Mesendoderm (in vitro differentiated cells): Measurements from ENCODE around the gene CCDC188.

ENCODE experiments used
- DNase-seq: peaks from one replicate; pipeline ENCODE4 v3.0.0; 2013
- H2AK5ac ChIP-seq: 2 replicates; pipeline ENCODE4 v1.6.1; 2013; ENCODE audit warnings: low read length, inconsistent platforms
- H2BK120ac ChIP-seq: 2 replicates; pipeline ENCODE4 v1.6.1; 2013; ENCODE audit warnings: low read depth, mild to moderate bottlenecking, low read length, moderate library complexity, mixed read lengths
- H2BK15ac ChIP-seq: replicated peaks from 2 replicates; pipeline ENCODE4 v1.6.1; 2013; ENCODE audit warnings: low read depth, mild to moderate bottlenecking, moderate library complexity
- H2BK5ac ChIP-seq: 2 replicates; pipeline ENCODE4 v1.6.1; 2013; ENCODE audit warnings: low read length, inconsistent platforms
- H3K18ac ChIP-seq: 2 replicates; pipeline ENCODE4 v1.6.1; 2013; ENCODE audit warnings: mild to moderate bottlenecking, low read length, mixed read lengths
- H3K23ac ChIP-seq: one replicate; pipeline ENCODE4 v1.6.1; 2013; ENCODE audit warnings: low read length
- H3K27ac ChIP-seq: 2 replicates; pipeline ENCODE4 v1.5.1; 2013; ENCODE audit warnings: low read depth, mild to moderate bottlenecking, inconsistent platforms, low read length, moderate library complexity
- H3K27me3 ChIP-seq: 2 replicates; pipeline ENCODE4 v1.6.1; 2013; ENCODE audit warnings: low read length, control low read depth, mild to moderate bottlenecking, inconsistent platforms; ENCODE audit not compliant: insufficient read depth, poor library complexity
- H3K36me3 ChIP-seq: 2 replicates; pipeline ENCODE4 v1.6.1; 2013; ENCODE audit warnings: low read length, inconsistent platforms; ENCODE audit not compliant: control insufficient read depth, insufficient read depth
- H3K4ac ChIP-seq: one replicate; pipeline ENCODE4 v1.6.1; 2013; ENCODE audit warnings: low read depth, mild to moderate bottlenecking, low read length, moderate library complexity
- H3K4me1 ChIP-seq: 2 replicates; pipeline ENCODE4 v1.6.1; 2013; ENCODE audit warnings: low read depth, low read length, inconsistent platforms; ENCODE audit not compliant: control insufficient read depth
- H3K4me2 ChIP-seq: 2 replicates; pipeline ENCODE4 v1.6.1; 2013; ENCODE audit warnings: low read length
- H3K4me3 ChIP-seq: 2 replicates; pipeline ENCODE4 v1.5.1; 2013; ENCODE audit warnings: mild to moderate bottlenecking, low read length
- H3K56ac ChIP-seq: one replicate; pipeline ENCODE4 v1.6.1; 2013; ENCODE audit warnings: low read length
- H3K79me1 ChIP-seq: 2 replicates; pipeline ENCODE4 v1.6.1; 2013; ENCODE audit warnings: low read length, inconsistent platforms
- H3K79me2 ChIP-seq: 2 replicates; pipeline ENCODE4 v1.6.1; 2013; ENCODE audit warnings: mild to moderate bottlenecking, low read length; ENCODE audit not compliant: control insufficient read depth, insufficient read depth
- H3K9ac ChIP-seq: 2 replicates; pipeline ENCODE4 v1.6.1; 2013; ENCODE audit warnings: low read length, inconsistent platforms
- H4K5ac ChIP-seq: one replicate; pipeline ENCODE4 v1.6.1; 2013; ENCODE audit warnings: low read length
- H4K8ac ChIP-seq: one replicate; pipeline ENCODE4 v1.6.1; 2013; ENCODE audit warnings: low read depth, mild to moderate bottlenecking, control low read depth, low read length, moderate library complexity
- WGBS: extraction: QIAGEN DNeasy Blood & Tissue Kit; methylation state at CpG from one replicate; pipeline ENCODE4 v1.1.7; 2013; ENCODE audit warnings: low lambda C conversion rate, missing lambda C conversion rate; ENCODE audit not compliant: insufficient coverage; ENCODE audit errors: extremely low coverage; 5-methylcytosine and 5-hydroxymethylcytosine counted together

CCDC188 gene

DNA sequence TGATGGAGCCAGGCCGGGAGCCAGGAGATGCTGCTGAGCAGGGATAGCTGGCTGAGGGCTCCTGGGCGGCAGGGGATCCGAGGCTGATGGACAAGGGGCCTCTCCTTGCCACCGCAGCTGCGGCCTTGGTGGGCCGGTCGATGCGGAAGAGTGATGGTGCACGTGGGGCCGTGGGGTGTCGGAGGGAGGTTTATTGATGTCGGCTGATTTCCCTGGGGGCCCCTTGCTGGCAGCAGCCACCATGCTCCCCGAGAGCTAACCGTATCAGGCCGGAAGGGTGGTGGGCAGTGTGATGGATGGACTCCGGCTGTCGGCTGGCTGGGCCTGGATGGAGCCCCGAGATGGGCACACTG lies 31.0 kb upstream of the CCDC188 start:
- no peaks in the 10 kb centered on the region for H3K79me2 ChIP-seq
- H4K5ac ChIP-seq = no peak overlapping the region
- H3K4me1 ChIP-seq = no peaks in the 10 kb centered on the region
- H3K56ac ChIP-seq = no peak overlapping the region
- H2BK15ac ChIP-seq = no peak overlapping the region
- H3K79me1 ChIP-seq = no peaks in the 10 kb centered on the region
- H3K18ac ChIP-seq = no peak overlapping the region
- H3K23ac ChIP-seq = no peak overlapping the region
- H2BK120ac ChIP-seq = no peak overlapping the region
- no peak overlapping the region for H3K9ac ChIP-seq
- H3K4me2 ChIP-seq = no peak overlapping the region
- H3K36me3 ChIP-seq = no peaks in the 10 kb centered on the region
- WGBS = no CpG with 5 or more reads among the region's 18 CpGs
- H4K8ac ChIP-seq = no peak overlapping the region
- no peak overlapping the region for H2AK5ac ChIP-seq
- H3K27ac ChIP-seq = no peak overlapping the region
- no peak overlapping the region for H3K4ac ChIP-seq
- H3K27me3 ChIP-seq = no peaks in the 10 kb centered on the region
- H2BK5ac ChIP-seq = no peak overlapping the region
- no peak for DNase-seq
- no peak overlapping the region for H3K4me3 ChIP-seq

- Histone ChIP-seq H2AK5ac (no peak overlapping the region), H3K4me3 (no peak overlapping the region), H3K4ac (no peak overlapping the region), H3K27me3 (no peaks in the 10 kb centered on the region), H3K18ac (no peak overlapping the region), H3K79me2 (no peaks in the 10 kb centered on the region), H4K8ac (no peak overlapping the region), H2BK15ac (no peak overlapping the region), H3K4me2 (no peak overlapping the region), H3K36me3 (no peaks in the 10 kb centered on the region), H3K79me1 (no peaks in the 10 kb centered on the region), H3K27ac (no peak overlapping the region), H3K23ac (no peak overlapping the region), H4K5ac (no peak overlapping the region), H3K4me1 (no peaks in the 10 kb centered on the region), H3K9ac (no peak overlapping the region), H2BK5ac (no peak overlapping the region), H3K56ac (no peak overlapping the region), H2BK120ac (no peak overlapping the region)
- DNase-seq = no peak
- WGBS = no CpG with 5 or more reads among the region's 17 CpGs
Measured at GRCh38 chr22:20181194-20181883, 30.5 kb upstream of the CCDC188 start.

GRCh38 chr22:20180640-20181039 lies 29.8 kb upstream of the CCDC188 start:
- Histone ChIP-seq H3K36me3 (no peaks in the 10 kb centered on the region), H3K23ac (no peak overlapping the region), H2BK15ac (no peak overlapping the region), H3K79me1 (no peaks in the 10 kb centered on the region), H3K4ac (no peak overlapping the region), H2AK5ac (no peak overlapping the region), H3K18ac (no peak overlapping the region), H3K27ac (no peak overlapping the region), H3K4me1 (no peaks in the 10 kb centered on the region), H4K5ac (no peak overlapping the region), H3K4me3 (no peak overlapping the region), H2BK120ac (no peak overlapping the region), H3K79me2 (no peaks in the 10 kb centered on the region), H4K8ac (no peak overlapping the region), H3K9ac (no peak overlapping the region), H2BK5ac (no peak overlapping the region), H3K56ac (no peak overlapping the region), H3K27me3 (no peaks in the 10 kb centered on the region), H3K4me2 (no peak overlapping the region)
- no CpG with 5 or more reads among the region's 8 CpGs for WGBS
- no peak for DNase-seq

DNA sequence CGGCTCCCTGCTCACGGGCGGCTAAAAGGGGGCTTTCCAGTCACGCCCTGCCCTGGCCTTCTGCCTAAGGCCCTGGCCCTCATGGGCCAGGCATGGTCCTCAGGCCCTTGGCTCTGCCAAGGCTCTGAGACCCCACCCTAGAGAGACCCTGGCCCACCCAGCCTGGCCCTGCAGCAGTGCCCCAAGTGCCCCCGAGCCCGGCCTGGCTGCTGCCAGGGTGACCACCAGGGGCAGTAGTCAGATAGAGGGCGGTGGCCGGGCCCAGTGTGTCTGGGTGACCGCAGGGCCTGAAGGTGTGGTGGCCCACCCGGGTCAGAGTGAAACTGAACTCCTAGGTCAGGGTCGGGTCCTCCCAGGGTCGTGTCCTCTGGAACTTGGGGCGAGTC lies 29.4 kb upstream of the CCDC188 start:
- no peak overlapping the region for H3K4ac ChIP-seq
- H3K27ac ChIP-seq = no peak overlapping the region
- H2BK5ac ChIP-seq = no peak overlapping the region
- no peak overlapping the region for H2AK5ac ChIP-seq
- H3K4me2 ChIP-seq = no peak overlapping the region
- DNase-seq = no peak
- H3K79me1 ChIP-seq = no peaks in the 10 kb centered on the region
- no peak overlapping the region for H2BK15ac ChIP-seq
- H3K36me3 ChIP-seq = no peaks in the 10 kb centered on the region
- H3K27me3 ChIP-seq = no peaks in the 10 kb centered on the region
- H4K5ac ChIP-seq = no peak overlapping the region
- no peaks in the 10 kb centered on the region for H3K4me1 ChIP-seq
- no peak overlapping the region for H3K56ac ChIP-seq
- H3K23ac ChIP-seq = no peak overlapping the region
- WGBS = no CpG with 5 or more reads among the region's 13 CpGs
- no peak overlapping the region for H2BK120ac ChIP-seq
- no peak overlapping the region for H3K4me3 ChIP-seq
- H3K18ac ChIP-seq = no peak overlapping the region
- no peaks in the 10 kb centered on the region for H3K79me2 ChIP-seq
- no peak overlapping the region for H3K9ac ChIP-seq
- no peak overlapping the region for H4K8ac ChIP-seq

GRCh38 chr22:20179455-20180244 lies 28.8 kb upstream of the CCDC188 start:
- Histone ChIP-seq H3K27me3 (no peaks in the 10 kb centered on the region), H3K4ac (no peak overlapping the region), H2BK120ac (no peak overlapping the region), H4K5ac (no peak overlapping the region), H3K27ac (no peak overlapping the region), H3K4me1 (no peaks in the 10 kb centered on the region), H3K4me3 (no peak overlapping the region), H3K18ac (no peak overlapping the region), H2BK5ac (no peak overlapping the region), H3K36me3 (no peaks in the 10 kb centered on the region), H3K79me1 (no peaks in the 10 kb centered on the region), H4K8ac (no peak overlapping the region), H3K56ac (no peak overlapping the region), H2AK5ac (no peak overlapping the region), H3K4me2 (no peak overlapping the region), H3K9ac (no peak overlapping the region), H2BK15ac (no peak overlapping the region), H3K23ac (no peak overlapping the region), H3K79me2 (no peaks in the 10 kb centered on the region)
- no CpG with 5 or more reads among the region's 27 CpGs for WGBS
- no peak for DNase-seq

GRCh38 chr22:20178915-20179227 lies 28.0 kb upstream of the CCDC188 start:
- Histone ChIP-seq H3K27me3 (no peaks in the 10 kb centered on the region), H3K4ac (no peak overlapping the region), H2BK5ac (no peak overlapping the region), H4K8ac (no peak overlapping the region), H3K4me2 (no peak overlapping the region), H3K23ac (no peak overlapping the region), H2BK15ac (no peak overlapping the region), H3K79me1 (no peaks in the 10 kb centered on the region), H3K36me3 (no peaks in the 10 kb centered on the region), H2BK120ac (no peak overlapping the region), H3K4me3 (no peak overlapping the region), H4K5ac (no peak overlapping the region), H2AK5ac (no peak overlapping the region), H3K4me1 (no peaks in the 10 kb centered on the region), H3K79me2 (no peaks in the 10 kb centered on the region), H3K9ac (no peak overlapping the region), H3K56ac (no peak overlapping the region), H3K27ac (no peak overlapping the region), H3K18ac (no peak overlapping the region)
- WGBS = no CpG with 5 or more reads among the region's 10 CpGs
- no peak for DNase-seq
